Muscle of arm (tissue), 12 donors: Measurements from ENCODE around the gene TMOD4. TPM values are rescaled to one million over a fixed set of nuclear protein-coding genes. Genes with fewer than 3 reads are reported as not detected.

Experiments
- DNase-seq: peaks from one replicate; pipeline ENCODE4 v3.0.0-alpha.2; 2013
- polyA plus RNA-seq, 12 donors: library from polyadenylated mRNA; unstranded; fragments of 120-200 nt; gene quantifications; one replicate each; pipeline ENCODE4 v1.2.1, GENCODE V29; 2013; ENCODE audit not compliant: insufficient read length in 12 of 12

Gene TMOD4
- polyA plus RNA-seq, 12 donors = 9.8 to 62.2 (median 37.7) TPM; not detected in 2

DNA sequence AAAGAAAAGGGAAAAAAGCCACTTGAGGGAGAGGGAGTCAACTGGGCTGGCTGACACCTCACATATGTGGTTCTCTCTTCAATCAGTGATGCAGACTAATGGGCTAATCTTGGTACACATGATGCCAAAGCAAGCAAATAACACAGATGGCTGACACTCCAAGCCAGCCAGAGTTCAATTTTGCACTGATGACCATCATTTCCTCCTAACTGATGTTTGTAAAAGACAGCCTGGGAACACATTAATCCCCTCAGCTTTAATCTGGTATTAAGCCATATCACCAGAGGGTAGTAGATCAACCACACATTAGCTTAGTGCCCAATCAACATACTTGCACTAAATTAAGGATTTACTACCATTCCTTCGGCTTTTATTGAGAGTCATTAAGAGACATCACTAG is 11.4 kb upstream of the TMOD4 start:
- no peak for DNase-seq

DNA sequence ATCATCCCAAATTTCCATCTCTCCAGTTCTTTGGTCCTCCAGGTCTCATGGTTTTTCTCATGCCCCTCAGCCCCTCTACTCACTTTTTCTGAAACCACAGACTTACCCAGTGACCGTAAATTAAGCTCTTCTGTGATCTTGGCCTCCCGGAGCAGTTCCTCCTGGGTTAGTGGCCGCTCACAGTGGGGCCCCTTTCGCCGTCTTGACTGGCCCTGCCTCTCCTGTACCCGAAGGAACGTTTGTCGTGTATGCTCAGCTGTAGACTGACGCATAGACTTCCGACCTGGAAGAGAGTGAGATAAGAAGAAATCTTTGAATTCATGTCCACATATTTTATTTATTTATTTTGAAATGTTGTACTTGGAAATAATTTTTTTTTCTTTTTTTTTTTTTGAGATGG is 8.4 kb upstream of the TMOD4 start:
- DNase-seq = no peak

DNA sequence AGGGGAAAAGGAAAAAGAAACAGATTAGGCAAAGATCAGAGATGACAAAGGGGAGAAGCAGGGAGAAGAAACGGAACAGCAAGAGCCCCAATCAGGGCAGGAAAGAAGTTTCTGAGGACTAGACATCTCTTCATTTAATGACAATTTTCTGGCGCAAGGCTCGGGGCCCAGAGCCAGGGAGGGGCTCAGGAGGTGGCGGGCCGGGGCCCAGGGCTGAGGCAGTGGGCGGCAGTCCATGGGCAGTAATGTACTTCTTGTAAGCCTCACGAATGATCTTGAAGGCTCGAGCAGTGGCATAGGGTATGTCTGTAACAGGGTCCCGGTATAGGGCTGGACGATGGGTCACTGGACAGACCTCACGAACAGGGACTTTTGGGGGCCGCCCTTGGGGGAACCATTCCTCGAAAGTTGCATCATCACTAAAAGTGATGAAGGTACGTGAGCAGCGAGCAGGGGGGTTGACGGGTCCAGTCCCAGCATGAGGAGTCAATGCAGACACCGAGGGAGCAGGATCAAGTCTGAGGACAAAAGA is 799 bp upstream of the TMOD4 start:
- no peak for DNase-seq

DNA sequence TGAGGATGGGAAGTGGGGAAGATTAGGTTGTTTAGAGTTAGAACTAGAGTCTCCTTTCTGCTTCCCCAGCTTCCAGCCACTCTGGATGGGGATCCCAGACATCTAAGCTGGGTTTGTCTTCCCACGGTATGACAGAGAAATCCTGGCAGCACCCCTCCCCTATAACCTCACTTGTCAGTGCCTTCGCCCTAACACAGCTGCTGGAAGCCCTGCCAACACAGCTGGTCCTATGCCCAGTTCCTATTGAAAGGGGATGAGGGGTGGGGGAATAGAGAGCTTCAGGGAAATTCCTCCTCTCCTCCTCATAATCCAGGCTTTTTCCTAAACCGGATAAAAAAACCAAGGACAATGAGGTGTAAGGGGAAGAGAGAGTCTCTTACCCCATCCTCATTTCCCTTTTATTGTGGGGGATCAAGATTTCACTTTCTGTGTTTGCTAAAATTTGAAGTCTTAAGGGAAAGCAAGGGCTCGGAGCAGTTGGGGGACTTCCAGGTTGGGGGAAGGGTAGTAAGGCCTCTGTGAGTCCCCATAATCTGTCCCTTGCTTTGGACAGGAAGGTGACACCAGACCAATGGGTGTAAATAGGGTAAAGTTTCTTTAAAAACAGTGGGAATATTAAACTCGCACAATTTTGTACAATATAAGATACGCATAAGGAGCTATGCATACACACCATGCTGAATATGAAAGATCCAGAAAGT is 590 bp downstream of the TMOD4 start:
- DNase-seq = peak; percentile 57

DNA sequence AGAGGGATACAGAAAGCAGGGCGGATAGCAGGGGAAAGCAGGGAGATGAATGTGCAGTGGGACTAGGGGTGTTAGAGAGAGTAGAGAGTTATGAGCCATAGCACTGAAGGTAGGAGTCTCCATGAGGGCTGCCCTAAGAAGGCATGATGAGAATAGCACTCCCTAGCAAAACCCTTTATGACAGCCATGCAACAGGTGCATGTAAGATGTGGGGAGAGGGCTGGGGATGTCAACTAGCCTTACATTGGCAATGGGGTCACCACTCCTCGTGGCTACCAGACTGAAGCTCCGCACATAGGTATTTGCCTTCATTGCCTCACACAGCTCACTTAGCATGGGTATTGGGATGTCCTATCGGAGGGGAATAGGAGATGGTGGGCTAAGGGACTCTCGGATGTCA is 4.6 kb downstream of the TMOD4 start:
- DNase-seq = no peak

DNA sequence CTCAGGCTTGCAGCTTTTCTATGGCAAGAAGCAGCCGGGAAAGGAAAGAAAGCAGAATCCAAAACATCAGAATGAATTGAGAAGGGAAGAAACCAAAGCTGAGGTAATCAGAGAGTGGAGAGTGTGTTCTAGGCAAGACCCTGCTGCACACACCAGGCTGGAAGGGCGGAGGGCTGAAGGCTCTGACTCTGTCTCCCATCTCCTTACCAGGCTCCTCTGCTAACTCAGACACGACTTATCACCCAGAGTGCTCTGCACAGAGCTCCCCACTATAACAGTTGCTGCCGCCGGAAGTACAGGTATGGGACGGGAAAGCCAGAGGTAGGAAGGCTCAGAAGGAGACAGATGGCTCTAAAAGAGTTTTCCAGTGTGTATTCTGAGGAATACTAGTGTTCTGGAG is 8.7 kb downstream of the TMOD4 start:
- no peak for DNase-seq

DNA sequence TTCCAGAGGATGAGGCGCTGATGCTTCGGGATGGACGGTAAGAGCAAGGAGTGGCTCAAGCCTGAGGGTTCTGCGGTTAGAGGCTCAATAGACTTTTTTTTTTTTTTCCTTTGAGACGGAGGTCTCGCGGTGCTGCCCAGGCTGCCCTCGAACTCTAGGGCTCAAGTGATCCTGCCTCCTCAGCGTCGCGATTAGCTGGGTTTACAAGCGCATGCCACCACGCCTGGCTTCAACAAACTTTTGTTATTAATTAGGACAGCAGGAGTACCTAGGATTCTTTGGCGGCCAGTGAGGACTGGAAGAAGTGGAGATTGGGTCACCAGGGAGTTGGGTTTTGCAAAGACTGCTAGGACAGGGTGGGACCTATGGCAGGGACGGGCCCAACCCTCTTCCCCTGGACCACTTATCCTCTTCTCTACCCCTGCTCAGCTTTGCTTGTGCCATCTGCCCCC is 9.2 kb downstream of the TMOD4 start:
- DNase-seq = no peak

DNA sequence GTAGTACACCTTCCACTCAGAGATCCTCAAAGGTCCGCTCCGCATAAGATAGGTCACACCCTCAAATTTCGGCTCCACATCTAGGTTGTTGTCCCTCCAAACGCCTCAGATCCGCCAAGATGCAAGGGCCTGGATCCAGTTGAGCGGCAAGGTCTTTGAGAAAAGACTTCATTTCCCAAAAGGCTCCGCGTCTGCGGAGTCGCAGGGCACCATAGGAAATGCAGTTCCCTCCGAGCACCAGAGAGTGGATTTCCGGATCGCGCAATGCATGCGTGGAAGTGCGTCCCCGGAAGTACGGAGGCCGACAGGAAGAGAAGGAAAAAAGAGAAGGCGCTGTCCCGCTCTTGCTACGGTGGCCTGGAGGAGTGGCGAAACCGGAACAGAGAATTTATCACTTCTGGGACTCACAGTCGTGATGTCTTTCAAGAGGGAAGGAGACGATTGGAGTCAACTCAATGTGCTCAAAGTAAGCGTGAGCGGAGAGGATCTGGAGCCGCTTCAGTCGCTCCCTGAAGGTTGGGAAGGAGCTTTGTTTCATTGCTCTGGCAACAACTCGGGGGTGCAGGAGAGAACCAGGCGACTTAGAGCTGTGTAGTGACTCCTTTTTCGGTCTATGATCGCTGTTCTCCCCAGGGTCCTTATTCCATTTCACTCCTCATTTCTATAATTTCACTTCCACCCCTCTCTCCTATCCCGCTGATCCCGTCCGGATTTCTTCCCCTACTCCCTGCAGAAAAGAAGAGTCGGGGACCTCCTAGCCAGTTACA is 9.9 kb downstream of the TMOD4 start, which contains the start of the genes LYSMD1 and SCNM1:
TSS of gene LYSMD1 (minus strand) at position 165 of the 767 bp plus-strand sequence. CDS start 644 bp downstream, outside the sequence.
TSS of gene SCNM1 (plus strand) at position 407 of the 767 bp plus-strand sequence. CDS start at position 416, 9 bp downstream.
- peak; percentile 99 for DNase-seq

DNA sequence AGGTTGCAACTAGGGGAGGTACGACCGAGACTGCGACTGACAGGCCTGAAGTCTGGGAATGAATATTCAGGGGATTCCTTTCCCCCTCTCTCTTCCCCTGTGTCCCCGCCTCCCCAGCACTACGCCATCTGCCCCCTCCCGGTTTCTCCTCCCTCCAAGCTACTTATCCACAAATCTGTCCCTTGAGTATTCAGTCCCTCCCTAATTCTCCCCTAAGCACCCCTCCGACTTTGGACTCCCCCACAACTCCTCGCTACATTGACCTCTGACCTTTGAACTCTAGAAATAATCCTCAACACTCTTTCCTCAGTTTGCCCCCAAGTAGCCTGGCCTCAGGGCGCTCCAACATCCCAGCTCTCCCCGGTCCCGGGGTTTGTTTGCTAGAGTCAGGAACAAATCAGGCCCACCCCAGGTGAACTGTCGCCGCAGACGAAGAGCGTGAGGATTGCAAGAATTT is 10.5 kb downstream of the TMOD4 start:
- DNase-seq = peak; percentile 67

DNA sequence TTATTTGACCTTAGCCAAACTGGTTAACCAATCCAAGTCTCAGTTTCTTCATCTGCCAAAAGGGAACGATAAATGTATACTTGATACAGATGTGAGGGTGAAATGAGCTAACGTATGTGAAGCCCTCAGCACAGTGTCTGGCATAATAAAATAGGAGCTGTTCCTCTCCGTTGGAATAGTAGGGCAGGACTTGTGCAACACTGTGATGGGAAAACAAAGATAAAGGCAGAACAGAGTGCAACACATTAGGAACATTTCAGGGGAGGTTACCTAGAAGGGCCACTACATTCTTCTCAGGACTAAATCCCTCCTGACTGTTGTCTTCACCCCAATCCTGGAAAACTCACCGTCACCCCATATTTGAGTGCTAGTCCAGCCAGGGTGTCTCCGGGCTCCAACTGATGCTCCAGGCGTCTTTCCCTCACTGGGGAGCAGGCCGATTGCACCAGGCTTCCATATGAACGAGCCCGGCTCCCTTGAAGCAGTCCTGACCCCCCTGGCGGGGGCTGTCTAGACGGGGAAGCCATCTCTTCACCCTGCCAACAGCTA is 11.0 kb downstream of the TMOD4 start:
- DNase-seq = no peak

DNA sequence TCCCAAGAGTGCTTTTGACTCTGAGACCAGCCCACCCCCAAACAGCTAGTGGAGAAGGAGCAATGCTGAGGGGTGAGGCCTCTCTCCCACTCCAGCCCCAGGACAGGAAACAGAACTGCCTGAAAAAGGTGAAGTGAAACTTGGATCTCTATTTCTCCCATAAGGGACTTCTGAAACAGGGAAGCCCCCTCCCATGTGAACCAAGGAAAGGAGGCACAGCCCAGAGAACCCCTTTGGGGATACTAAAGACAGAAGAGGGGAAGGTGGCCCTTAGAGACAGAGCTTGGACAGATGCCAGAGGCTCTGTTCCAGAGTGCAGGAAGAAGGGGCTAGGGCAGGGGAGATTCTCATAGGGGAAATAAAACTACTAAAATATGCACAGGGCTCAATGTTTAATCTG is 16.4 kb downstream of the TMOD4 start:
- no peak for DNase-seq

DNA sequence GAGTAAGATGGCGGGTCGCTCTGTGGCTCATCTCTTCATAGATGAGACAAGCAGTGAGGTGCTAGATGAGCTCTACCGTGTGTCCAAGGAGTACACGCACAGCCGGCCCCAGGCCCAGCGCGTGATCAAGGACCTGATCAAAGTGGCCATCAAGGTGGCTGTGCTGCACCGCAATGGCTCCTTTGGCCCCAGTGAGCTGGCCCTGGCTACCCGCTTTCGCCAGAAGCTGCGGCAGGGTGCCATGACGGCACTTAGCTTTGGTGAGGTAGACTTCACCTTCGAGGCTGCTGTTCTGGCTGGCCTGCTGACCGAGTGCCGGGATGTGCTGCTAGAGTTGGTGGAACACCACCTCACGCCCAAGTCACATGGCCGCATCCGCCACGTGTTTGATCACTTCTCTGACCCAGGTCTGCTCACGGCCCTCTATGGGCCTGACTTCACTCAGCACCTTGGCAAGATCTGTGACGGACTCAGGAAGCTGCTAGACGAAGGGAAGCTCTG is 17.0 kb downstream of the TMOD4 start:
- no peak for DNase-seq

DNA sequence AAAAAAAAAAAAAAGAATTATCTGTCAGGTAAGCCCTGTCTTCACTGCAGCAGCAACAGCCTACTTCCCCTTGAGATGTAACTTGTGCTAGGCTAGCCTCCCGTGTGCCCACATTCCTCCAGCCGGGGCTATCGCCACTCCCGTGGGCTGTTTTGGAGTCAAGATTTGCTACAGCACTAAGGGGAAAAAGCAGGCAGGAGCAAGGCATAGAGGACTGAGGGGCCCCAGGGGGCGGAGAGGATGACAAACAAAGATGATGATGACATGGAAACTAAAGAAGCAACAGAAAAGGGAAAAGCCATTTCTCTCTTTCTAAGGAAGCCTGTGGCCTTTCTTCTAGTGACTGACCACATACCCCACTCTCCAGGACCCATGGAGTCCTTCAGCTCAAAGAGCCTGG is 17.5 kb downstream of the TMOD4 start:
- DNase-seq = no peak

DNA sequence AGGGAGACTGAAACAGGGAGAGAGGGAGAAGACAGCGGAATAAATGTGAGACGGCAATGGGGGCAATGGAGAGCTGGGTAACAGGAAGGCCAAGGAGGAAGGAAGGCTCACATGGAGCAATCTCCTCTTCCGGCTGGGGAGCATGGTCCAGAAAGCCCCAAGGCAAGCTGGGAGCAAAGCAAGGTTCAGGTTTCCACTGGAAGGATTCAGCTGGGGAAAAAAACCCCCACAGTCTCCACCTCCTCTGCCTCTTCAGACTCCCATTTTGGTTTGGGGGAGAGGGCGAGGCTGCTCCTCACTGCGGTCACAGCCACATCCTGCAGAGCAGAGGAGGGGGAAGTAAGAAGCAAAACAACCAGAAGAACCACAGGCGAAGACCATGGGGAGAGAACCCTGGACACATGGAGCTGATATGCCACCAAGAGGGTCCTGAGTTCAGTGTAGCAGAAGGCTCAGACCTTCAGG is 18.7 kb downstream of the TMOD4 start:
- no peak for DNase-seq

DNA sequence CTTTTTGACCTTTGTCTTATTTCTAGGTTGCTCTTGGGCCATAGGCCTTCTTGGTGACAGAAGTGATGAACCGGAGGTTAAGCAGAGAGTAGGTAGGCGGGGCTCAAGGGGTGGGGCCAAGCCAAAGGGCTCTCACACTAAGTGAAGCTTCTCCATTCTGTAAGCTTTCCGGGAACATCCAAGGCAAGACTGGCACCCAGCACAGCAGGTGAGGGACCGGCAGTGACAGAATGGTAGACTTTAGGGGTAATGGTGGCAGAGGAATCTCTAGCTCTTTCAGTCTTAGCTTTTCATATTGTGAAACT is 19.3 kb downstream of the TMOD4 start, which contains the start of gene TNFAIP8L2:
TSS of gene TNFAIP8L2 (plus strand) at position 135 of the 305 bp plus-strand sequence. CDS start 2,049 bp downstream, outside the sequence.
- no peak for DNase-seq

DNA sequence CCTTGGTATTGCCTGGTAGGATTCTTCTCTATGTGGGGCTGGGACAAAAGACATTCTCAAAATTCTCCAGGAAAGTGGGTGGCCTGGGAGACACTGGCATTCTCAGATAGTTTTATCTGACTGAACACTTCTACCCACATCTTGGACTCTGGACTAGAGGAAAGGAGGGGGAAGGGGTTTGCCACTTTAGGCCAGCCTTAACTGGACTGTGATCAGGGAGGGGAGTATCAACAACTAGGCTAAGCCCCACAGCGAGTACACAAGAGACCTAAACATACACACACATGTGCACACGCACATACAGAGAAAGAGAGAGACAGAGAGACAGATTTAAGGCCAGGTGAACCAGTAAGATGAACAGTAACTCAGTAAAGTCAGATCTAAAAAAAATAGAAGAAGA is 28.1 kb downstream of the TMOD4 start:
- no peak for DNase-seq

DNA sequence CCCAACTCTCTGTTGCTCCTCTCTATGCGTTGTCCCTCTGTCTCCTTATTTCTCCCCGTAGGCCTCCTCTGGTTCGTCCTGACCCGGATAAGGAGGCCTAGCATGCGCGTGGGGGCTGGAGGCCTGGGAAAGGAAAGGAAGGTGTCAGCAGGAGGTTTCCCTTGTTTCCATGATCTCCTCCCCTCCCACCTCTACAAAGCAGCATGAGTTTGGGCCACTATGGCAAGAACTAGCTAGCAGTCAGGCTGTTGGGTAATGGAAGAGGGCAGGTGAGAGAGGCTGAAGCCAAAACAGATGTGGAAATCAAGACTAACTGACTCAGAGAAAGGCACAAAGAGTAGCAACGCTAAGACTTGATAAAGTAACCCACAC is 28.7 kb downstream of the TMOD4 start:
- DNase-seq = no peak

DNA sequence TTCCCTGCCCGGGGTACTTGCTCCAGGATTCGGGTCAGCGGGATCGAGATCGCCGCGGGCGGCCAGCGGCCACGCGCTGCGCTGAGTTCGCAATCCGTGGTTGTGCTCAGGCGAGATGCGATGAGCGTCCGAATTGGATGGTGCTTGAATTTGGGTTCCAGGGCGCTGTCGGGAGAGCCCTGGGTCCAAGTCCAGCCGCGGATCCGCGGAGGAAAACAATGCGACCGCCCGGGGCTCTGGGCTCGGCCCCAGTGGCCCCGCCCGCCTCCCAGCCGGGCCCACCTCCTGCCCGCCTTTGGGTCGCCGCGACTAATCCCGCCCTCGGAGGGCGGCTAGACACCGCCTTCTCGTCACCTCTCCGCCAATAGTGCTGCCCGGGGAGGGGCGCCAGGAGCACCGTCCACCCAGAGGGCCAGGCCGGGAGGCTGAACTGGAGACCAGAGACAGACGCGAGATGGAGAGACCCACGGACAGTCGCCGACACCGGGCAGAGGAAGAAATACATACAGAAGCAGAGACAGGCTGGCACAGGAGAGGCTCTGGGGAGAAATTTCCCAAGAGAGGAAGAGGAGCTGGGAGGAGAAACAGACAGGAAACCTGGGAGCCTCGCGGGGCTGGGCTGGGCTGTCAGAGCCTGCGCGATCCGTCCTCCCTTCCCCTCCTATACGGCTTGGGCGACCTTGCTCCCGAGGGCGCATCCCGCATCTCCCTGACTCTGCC is 29.2 kb downstream of the TMOD4 start, which contains the start of gene SEMA6C:
TSS of gene SEMA6C (minus strand) at position 220 of the 720 bp plus-strand sequence. CDS start 4,010 bp downstream, outside the sequence.
- peak; percentile 95 for DNase-seq

DNA sequence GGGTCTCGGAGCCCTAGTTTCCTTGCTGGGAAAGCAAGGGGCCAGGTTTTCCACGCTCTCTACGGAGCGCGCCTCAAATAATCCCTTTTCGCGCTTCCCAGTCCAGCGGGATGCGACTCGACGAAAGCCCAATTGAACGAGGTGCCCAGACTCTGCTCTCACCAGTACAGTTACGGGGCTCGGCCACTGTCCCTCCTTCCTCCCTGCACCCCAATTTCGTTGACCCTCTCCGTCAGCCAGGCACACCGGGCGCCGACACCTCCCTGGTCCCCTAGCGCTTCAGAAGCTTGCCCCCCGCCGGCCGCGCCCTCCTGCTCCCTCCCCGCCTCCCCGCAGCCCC is 29.7 kb downstream of the TMOD4 start:
- DNase-seq = no peak

DNA sequence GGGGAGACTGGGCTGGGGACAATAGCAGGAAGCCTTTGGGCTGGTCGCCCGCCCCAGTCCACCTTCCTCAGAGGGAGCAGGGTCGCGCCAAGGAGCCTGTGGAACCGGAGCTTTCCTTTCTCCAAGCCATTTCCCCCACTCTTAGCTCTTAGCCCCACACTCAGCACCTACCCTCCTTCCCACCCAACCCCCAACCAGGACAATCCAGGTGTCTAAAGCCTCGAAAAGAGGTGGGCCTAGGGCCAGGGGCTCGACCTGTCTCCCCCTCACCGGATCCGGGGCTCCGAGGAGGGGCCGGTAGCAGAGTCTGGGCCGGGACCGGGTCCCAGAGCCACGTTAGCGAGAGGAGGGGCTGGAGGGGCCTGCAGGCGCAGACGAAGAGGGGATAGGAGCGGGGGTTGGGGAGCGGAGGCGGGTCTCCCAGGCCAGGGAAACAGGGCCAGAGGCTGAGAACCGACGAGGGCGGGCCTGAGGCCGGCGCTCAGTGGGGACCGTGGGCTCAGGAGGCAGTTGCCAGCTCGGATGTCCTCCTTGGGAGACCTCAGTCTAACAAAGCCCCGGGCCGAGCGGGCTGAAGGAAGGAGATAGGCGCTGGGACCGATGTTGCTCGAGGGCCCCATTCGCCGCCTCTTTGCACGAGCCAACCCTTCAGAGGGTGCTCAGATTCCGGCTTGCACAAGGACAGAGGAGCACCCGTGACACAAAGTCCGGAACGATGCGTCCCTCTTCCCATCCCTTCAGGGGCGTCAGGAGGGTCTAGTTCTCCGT is 30.3 kb downstream of the TMOD4 start:
- no peak for DNase-seq
